KMS-11 (cell line): Measurements from ENCODE around the gene MCRS1.

Experiments
- H2AFZ ChIP-seq: fragments of 200-600 bp; sonication (generic); 2 replicates; pipeline ENCODE4 v1.6.1; 2016; ENCODE audit warnings: antibody characterized with exemption, mixed run types, low read depth
- H3K27ac ChIP-seq: fragments of 200-600 bp; sonication (generic); 2 replicates; pipeline ENCODE4 v1.6.1; 2016; ENCODE audit warnings: mild to moderate bottlenecking, mixed run types
- H3K27me3 ChIP-seq: fragments of 200-600 bp; sonication (generic); 2 replicates; pipeline ENCODE4 v1.6.1; 2017; ENCODE audit warnings: mild to moderate bottlenecking, low read depth, mixed run types, moderate library complexity; ENCODE audit not compliant: insufficient read depth
- H3K36me3 ChIP-seq: fragments of 200-600 bp; sonication (generic); 2 replicates; pipeline ENCODE4 v1.6.1; 2017; ENCODE audit warnings: mild to moderate bottlenecking, mixed run types; ENCODE audit not compliant: insufficient read depth
- H3K4me1 ChIP-seq: fragments of 200-600 bp; sonication (generic); 2 replicates; pipeline ENCODE4 v1.6.1; 2016; ENCODE audit warnings: mild to moderate bottlenecking, low read depth, mixed run types; ENCODE audit not compliant: poor library complexity, severe bottlenecking
- H3K4me2 ChIP-seq: fragments of 200-600 bp; sonication (generic); 2 replicates; pipeline ENCODE4 v1.7.0; 2016; ENCODE audit warnings: mild to moderate bottlenecking, mixed run types
- H3K4me3 ChIP-seq: fragments of 200-600 bp; sonication (generic); IDR thresholded peaks from 2 replicates; pipeline ENCODE4 v1.6.1; 2017; ENCODE audit warnings: low read depth, low read length, mixed read lengths; ENCODE audit not compliant: insufficient read depth
- H3K79me2 ChIP-seq: fragments of 200-600 bp; sonication (generic); 2 replicates; pipeline ENCODE4 v1.6.1; 2016; ENCODE audit warnings: low read depth, mixed run types; ENCODE audit not compliant: insufficient read depth
- H3K9ac ChIP-seq: fragments of 200-600 bp; sonication (generic); 2 replicates; pipeline ENCODE4 v1.6.1; 2016; ENCODE audit warnings: mild to moderate bottlenecking, mixed run types
- H4K20me1 ChIP-seq: fragments of 200-600 bp; sonication (generic); 2 replicates; pipeline ENCODE4 v1.6.1; 2016; ENCODE audit warnings: mild to moderate bottlenecking, mixed run types; ENCODE audit not compliant: insufficient read depth
- TF ChIP-seq, protein P1 (sequence below): fragments of 200-600 bp; sonication (generic); conservative IDR thresholded peaks from 2 replicates; pipeline ENCODE4 v1.6.1; 2017; ENCODE audit warnings: low read depth, mild to moderate bottlenecking, antibody characterized with exemption, low read length, moderate library complexity, mixed read lengths

The MCRS1 gene

DNA sequence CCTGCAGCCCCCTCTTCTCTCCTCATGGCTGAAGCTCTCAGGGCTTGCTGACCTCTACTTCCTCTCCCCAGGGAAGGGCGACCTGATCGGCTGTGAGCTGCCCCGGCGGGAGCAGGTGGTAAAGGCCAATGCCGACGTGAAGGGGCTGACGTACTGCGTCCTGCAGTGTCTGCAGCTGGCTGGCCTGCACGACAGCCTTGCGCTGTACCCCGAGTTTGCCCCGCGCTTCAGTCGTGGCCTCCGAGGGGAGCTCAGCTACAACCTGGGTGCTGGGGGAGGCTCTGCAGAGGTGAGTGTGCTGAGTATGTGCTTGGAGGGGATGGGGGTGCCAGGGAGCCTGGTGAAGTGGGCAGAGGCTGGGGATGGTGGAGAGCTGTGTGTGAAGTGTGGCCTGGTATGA is 13.7 kb downstream of the MCRS1 start:
- no peak overlapping the region for H3K4me2 ChIP-seq
- TF ChIP-seq, protein P1, sequence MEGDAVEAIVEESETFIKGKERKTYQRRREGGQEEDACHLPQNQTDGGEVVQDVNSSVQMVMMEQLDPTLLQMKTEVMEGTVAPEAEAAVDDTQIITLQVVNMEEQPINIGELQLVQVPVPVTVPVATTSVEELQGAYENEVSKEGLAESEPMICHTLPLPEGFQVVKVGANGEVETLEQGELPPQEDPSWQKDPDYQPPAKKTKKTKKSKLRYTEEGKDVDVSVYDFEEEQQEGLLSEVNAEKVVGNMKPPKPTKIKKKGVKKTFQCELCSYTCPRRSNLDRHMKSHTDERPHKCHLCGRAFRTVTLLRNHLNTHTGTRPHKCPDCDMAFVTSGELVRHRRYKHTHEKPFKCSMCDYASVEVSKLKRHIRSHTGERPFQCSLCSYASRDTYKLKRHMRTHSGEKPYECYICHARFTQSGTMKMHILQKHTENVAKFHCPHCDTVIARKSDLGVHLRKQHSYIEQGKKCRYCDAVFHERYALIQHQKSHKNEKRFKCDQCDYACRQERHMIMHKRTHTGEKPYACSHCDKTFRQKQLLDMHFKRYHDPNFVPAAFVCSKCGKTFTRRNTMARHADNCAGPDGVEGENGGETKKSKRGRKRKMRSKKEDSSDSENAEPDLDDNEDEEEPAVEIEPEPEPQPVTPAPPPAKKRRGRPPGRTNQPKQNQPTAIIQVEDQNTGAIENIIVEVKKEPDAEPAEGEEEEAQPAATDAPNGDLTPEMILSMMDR = no peak
- no peaks in the 10 kb centered on the region for H3K79me2 ChIP-seq

DNA sequence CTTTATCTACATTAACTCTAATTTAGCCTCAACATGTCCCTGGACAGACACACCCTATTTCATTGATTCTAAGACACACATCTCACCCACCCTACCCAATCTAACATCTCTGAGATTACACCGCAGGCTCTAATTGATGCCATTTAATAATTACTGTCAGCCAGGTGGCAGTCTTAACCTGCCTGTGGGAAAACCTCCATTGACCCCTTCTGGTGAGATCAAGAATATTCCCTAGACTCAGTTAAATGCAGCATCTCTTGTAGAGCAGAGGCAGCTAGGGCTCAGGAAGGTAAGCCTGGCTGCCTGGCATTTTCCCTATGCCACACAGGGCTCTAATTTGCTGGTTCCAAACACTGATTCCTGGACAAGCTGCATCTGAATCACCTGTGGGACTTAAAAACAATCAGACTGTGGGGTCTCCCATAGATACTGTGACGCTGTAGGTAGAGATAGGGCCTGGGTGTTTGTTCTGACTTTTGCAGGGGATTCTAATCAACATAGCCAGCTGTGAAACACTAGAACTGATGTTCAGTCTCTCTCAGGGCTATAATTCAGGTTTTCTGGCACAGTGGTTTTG is 14.3 kb downstream of the MCRS1 start:
- Histone ChIP-seq H3K4me2 (no peak overlapping the region), H3K79me2 (no peaks in the 10 kb centered on the region), H2AFZ (no peak overlapping the region), H3K27me3 (peaks cover 18% of the 10 kb centered on the region; the same call in 1 of the 2 replicates), H3K4me3 (no peak overlapping the region), H3K9ac (no peak overlapping the region), H3K36me3 (no peaks in the 10 kb centered on the region), H4K20me1 (no peaks in the 10 kb centered on the region), H3K4me1 (no peaks in the 10 kb centered on the region), H3K27ac (no peak overlapping the region)
- TF ChIP-seq, protein P1 = peak; percentile 74

More for the DNA sequence above, 13.7 kb downstream of the MCRS1 start:
- Histone ChIP-seq H3K27me3 (peaks cover 18% of the 10 kb centered on the region; the same call in 1 of the 2 replicates), H4K20me1 (no peaks in the 10 kb centered on the region), H3K9ac (no peak overlapping the region), H3K4me3 (no peak overlapping the region), H3K27ac (no peak overlapping the region), H2AFZ (no peak overlapping the region), H3K36me3 (no peaks in the 10 kb centered on the region), H3K4me1 (no peaks in the 10 kb centered on the region)

DNA sequence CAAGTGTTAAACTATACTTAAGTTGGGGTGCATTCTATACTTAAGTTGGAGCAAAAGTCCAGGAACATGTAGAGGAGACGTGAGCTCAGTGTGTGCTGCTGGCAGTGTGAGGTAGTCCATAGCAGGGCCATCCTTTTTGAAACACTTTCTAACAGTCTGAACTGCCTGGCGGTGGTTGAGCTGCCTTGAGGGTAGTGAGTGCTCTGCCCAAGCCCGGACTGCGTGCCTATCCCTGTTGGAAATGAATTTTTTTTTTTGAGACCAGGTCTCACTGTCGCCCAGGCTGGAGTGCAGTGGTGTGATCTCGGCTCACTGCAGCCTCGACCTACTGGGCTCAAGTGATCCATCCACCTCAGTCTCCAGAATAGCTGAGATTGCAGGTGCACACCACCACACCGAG is 15.0 kb downstream of the MCRS1 start:
- H3K4me1 ChIP-seq = no peaks in the 10 kb centered on the region
- H4K20me1 ChIP-seq = no peaks in the 10 kb centered on the region
- no peak overlapping the region for H3K27ac ChIP-seq
- no peak overlapping the region for H2AFZ ChIP-seq
- no peak overlapping the region for H3K4me2 ChIP-seq
- H3K27me3 ChIP-seq = peaks cover 18% of the 10 kb centered on the region; the same call in 1 of the 2 replicates
- no peak overlapping the region for H3K9ac ChIP-seq
- no peaks in the 10 kb centered on the region for H3K79me2 ChIP-seq
- TF ChIP-seq, protein P1 = no peak
- no peak overlapping the region for H3K4me3 ChIP-seq
- no peaks in the 10 kb centered on the region for H3K36me3 ChIP-seq

DNA sequence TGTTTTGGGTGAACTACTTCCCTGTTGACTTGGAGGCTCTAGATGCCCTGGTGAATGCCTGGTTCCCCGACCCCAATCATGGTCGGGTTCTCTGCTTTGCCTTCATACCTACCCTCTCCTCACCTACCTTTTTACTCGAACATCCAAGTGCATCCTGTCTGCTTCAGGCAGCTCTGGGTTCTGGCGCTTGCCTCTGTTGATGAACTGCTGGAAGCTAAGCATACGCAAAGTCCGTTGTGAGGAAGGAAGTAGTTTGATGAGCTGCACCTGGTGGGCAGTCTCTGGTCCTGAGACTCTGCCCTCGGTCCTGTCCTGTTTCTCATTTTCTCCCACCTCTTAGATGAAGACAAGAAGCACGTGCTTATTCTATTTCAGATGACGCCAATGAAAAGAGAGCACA is 15.5 kb downstream of the MCRS1 start:
- Histone ChIP-seq H3K4me1 (no peaks in the 10 kb centered on the region), H3K4me2 (no peak overlapping the region), H3K9ac (no peak overlapping the region), H3K27me3 (peaks cover 18% of the 10 kb centered on the region; the same call in 1 of the 2 replicates), H3K27ac (no peak overlapping the region), H3K4me3 (no peak overlapping the region), H3K79me2 (no peaks in the 10 kb centered on the region), H2AFZ (no peak overlapping the region), H3K36me3 (no peaks in the 10 kb centered on the region), H4K20me1 (no peaks in the 10 kb centered on the region)
- TF ChIP-seq, protein P1 = no peak
